RWPE2 (cell line): ENCODE data around the gene TYROBP.

Experiments
- ATAC-seq: fragments of 200-7000 bp; cut with Tn5 transposase; 3 replicates; pipeline ENCODE4 v1.9.1; 2021; ENCODE audit warnings: low read depth
- DNase-seq: peaks from one replicate; pipeline ENCODE4 v3.0.0-alpha.2; 2020; ENCODE audit warnings: low spot score
- H3K27ac ChIP-seq: fragments of 450-650 bp; 2 replicates; pipeline ENCODE4 v1.5.1; 2017; ENCODE audit warnings: mild to moderate bottlenecking; ENCODE audit not compliant: poor library complexity, severe bottlenecking
- H3K27me3 ChIP-seq: fragments of 250-450 bp; sonication (Bioruptor Pico); 2 replicates; pipeline ENCODE4 v1.5.1; 2021; ENCODE audit warnings: mild to moderate bottlenecking, moderate library complexity; ENCODE audit not compliant: insufficient read depth, poor library complexity, severe bottlenecking
- H3K36me3 ChIP-seq: fragments of 250-450 bp; sonication (Bioruptor Pico); 2 replicates; pipeline ENCODE4 v1.5.1; 2020; ENCODE audit warnings: low read depth, mild to moderate bottlenecking, moderate library complexity
- H3K4me1 ChIP-seq: fragments of 250-450 bp; sonication (Bioruptor Pico); 2 replicates; pipeline ENCODE4 v1.5.1; 2021; ENCODE audit warnings: mild to moderate bottlenecking, moderate library complexity; ENCODE audit not compliant: insufficient read depth, poor library complexity, severe bottlenecking
- H3K4me3 ChIP-seq: fragments of 250-450 bp; sonication (Bioruptor Pico); 2 replicates; pipeline ENCODE4 v1.5.1; 2021; ENCODE audit warnings: mild to moderate bottlenecking, moderate library complexity; ENCODE audit not compliant: severe bottlenecking
- H3K9me3 ChIP-seq: fragments of 250-450 bp; sonication (Bioruptor Pico); 2 replicates; pipeline ENCODE4 v1.5.1; 2021; ENCODE audit warnings: mild to moderate bottlenecking, moderate library complexity; ENCODE audit not compliant: severe bottlenecking
- CTCF ChIP-seq: fragments of 450-650 bp; IDR thresholded peaks from one replicate; pipeline ENCODE4 v1.5.1; 2017; ENCODE audit warnings: mild to moderate bottlenecking, moderate library complexity; ENCODE audit not compliant: poor library complexity, severe bottlenecking

TYROBP gene

DNA sequence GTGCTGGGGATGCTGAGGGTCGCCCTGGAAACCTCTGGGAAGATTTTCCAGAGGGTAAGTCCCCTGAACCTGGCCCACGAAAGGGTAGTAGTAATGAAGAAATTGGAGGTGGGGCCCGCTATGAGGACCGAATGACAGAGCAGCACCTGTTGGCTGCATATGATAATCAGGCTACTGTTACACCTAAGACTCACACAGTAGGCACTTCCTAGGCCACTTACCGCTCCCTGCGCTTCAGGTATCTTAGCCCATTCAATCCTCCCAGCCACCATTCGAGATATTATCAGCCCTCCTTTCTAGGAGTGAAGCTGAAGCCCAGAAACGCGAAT lies 23.7 kb upstream of the TYROBP start:
- no peak overlapping the region for H3K27ac ChIP-seq
- peak; percentile 1; the same call in 2 of the 3 replicates for ATAC-seq
- TF ChIP-seq CTCF = peak; percentile 67

DNA sequence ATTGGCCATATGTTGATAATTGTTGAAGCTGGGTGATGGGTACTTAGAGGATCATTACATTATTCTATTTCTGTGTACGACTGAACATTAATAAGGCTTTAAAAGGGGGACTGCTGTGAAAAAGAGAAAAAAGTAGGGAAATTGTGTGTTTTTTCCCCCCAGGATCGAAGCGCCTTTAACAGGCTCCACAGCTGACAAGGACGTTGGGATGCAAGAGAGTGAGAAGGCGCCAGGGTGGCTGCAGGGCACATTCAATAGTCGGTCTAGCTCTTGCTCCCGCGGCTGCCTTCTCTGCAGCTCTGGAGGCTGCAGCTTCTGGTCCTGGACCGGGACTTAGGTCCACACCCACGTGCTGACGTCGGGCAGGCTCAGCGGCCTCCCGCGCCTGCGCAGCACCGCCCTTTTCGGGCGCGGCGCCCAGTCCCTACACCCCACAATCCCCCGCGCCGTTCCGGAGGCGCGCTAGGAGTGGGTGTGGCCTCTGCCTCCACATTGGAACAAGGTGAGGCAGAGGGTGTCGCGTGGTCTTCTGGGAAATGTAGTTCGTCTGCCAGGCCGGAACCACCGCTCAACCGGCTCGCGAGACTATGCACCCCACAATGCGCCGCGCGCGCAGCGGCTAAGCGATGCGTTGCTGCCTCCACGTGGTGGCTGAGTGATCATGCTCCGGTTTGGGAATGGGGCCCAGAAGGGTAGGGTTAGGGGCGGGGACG lies 23.2 kb upstream of the TYROBP start:
- Histone ChIP-seq H3K4me1 (peaks cover 4% of the 10 kb centered on the region), H3K9me3 (no peaks in the 10 kb centered on the region), H3K4me3 (peak overlapping the region; percentile 14), H3K27me3 (no peaks in the 10 kb centered on the region), H3K36me3 (no peaks in the 10 kb centered on the region), H3K27ac (no peak overlapping the region)
- ATAC-seq (peak; percentile 96), DNase-seq (peak; percentile 99)
- TF ChIP-seq CTCF = peak; percentile 95

More for the DNA sequence above, 23.7 kb upstream of the TYROBP start:
- no peak for DNase-seq
- H3K36me3 ChIP-seq = no peaks in the 10 kb centered on the region
- no peak overlapping the region for H3K4me3 ChIP-seq
- H3K9me3 ChIP-seq = no peaks in the 10 kb centered on the region
- H3K4me1 ChIP-seq = peaks cover 4% of the 10 kb centered on the region
- H3K27me3 ChIP-seq = no peaks in the 10 kb centered on the region

GRCh38 chr19:35929876-35930275 lies 21.8 kb upstream of the TYROBP start:
- Histone ChIP-seq H3K4me1 (peaks cover 4% of the 10 kb centered on the region), H3K27me3 (no peaks in the 10 kb centered on the region), H3K27ac (no peak overlapping the region), H3K4me3 (no peak overlapping the region), H3K9me3 (no peaks in the 10 kb centered on the region), H3K36me3 (no peaks in the 10 kb centered on the region)
- ATAC-seq (no peak), DNase-seq (no peak)
- no peak for TF ChIP-seq CTCF

DNA sequence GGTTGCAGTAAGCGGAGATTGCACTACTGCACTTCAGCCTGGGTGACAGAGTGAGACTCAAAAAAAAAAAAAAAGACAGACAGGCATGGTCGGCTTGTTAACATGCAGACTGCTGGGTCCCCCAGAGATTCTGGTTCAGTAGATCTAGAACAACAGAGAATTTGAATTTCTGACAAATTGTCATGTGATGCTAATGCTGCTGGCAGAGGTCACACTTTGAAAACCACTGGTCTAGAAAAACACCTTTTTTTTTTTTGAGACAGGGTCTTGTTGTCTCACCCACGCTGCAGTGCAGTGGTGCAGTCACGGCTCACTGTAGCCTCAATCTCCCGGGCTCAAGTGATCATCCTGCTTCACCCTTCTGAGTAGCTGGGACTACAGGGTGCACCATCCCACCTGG lies 20.4 kb upstream of the TYROBP start:
- no peaks in the 10 kb centered on the region for H3K9me3 ChIP-seq
- no peaks in the 10 kb centered on the region for H3K27me3 ChIP-seq
- DNase-seq (no peak), ATAC-seq (no peak)
- peaks cover 4% of the 10 kb centered on the region for H3K4me1 ChIP-seq
- no peak overlapping the region for H3K27ac ChIP-seq
- H3K4me3 ChIP-seq = no peak overlapping the region
- no peak for TF ChIP-seq CTCF
- H3K36me3 ChIP-seq = no peaks in the 10 kb centered on the region

GRCh38 chr19:35925501-35925900 lies 17.4 kb upstream of the TYROBP start:
- DNase-seq (no peak), ATAC-seq (no peak)
- Histone ChIP-seq H3K27me3 (no peaks in the 10 kb centered on the region), H3K4me1 (no peaks in the 10 kb centered on the region), H3K4me3 (no peak overlapping the region), H3K27ac (no peak overlapping the region), H3K36me3 (no peaks in the 10 kb centered on the region), H3K9me3 (no peaks in the 10 kb centered on the region)
- no peak for TF ChIP-seq CTCF
